Femur (tissue), 1 donor: ENCODE results near the gene BEST1.

Experiments
- DNase-seq: peaks from one replicate; pipeline ENCODE4 v3.0.0-alpha.2; 2017

The BEST1 gene

DNA sequence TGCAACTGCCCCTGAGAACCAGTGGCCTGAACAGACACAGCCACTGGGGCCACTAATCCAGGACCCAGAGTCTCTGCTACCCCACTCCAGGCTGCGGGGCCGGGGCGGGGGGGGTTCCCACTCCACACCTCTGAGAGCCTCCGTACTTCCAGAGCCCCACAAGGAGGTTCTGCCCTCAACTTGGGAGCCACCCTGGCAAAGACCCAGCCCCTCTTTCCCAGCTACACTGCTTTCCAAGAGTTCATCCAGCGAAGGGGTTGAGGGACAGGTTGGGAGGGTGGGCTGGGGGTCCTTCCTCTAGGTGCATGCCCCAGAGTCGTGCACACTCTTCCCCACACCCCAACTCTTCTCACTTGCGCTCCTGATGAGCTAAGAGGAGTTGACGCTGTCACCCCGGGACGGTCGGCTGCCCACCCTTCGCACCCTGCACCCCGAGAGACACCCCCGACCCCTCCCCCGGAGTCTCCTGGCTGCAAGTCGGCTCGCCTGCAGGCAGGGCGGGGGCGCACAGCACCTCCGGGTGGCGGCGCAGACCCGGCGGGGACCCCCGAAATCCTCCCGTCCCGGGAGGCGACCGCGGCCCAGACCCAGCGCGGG lies 33.3 kb upstream of the BEST1 start:
- peak; percentile 62 for DNase-seq

GRCh38 chr11:61917334-61918109 lies 32.6 kb upstream of the BEST1 start, which contains the start of gene RAB3IL1:
RAB3IL1 (minus strand) TSS chr11:61917566; CDS start chr11:61917367, 199 bp downstream.
- DNase-seq: peak; percentile 81

DNA sequence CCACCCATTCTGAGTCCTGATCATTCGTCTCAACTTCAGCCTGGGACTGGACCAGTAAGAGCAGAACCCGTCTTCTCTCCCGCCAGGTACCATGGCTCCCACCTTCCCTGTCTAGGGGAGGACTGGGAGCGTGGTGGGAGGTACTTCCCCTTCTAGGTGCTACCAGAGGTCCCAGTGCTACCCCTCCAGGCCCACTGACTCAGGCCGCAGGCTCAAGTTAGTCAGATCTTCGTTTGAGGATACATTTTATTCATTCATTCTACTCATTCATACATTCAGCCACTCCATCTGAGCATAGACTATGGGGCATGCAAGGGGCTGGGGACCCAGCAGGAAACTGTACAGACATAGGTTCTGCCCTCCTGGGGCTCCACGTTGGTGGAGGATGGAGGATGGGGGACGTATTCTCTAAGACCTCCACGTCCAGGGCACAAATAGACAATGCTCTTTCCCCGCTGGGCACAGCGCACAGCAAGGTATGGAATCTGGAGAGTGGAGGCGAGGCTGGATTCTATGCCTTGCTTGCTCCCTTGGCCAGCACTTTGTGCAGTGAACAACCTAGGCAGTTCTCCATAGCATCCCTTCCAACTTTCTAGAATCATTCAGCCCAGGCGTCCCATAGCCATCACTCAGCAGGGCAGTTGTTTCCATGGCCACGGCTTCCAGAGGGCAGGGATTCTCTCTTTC lies 31.8 kb upstream of the BEST1 start:
- peak; percentile 16 for DNase-seq

DNA sequence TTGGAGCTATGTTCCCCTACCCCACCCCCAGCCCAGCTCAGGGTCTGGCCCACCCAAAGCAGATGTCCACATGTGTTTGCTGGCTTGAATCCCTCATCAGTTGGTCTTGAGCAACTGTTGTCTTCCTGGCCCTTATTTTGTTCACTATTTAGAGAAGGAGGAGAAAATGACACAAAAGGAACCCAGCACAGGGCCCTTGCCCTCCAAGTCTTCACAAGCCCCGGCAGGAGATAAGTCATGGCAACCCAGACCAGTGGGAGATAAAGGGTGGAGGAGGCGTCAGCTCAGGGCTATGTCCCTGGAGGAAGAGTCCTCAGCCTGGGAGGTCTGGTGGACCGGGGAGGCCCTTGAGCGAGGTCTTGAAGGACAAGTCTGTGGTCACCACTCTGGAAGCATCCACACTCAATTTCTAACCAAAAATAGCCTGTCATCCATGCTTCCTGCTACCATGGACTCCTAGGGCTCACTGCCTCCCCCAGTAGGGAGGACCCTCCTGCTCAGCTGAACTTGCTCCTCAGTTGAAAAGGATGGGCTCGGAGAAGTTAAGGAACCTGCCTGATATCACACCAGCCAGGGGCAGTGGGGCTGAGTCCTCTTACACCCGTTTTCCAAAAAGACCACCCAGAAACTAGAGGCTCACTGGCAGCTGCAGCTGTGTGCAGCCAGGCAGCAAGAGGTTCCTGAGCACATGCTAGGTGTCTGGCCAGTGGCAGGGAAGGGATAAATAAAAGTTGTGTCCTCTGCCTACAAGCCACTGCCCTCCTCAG lies 31.0 kb upstream of the BEST1 start:
- peak; percentile 37 for DNase-seq

- DNase-seq: peak; percentile 35
Observed at GRCh38 chr11:61919705-61920631, 30.2 kb upstream of the BEST1 start.

DNA sequence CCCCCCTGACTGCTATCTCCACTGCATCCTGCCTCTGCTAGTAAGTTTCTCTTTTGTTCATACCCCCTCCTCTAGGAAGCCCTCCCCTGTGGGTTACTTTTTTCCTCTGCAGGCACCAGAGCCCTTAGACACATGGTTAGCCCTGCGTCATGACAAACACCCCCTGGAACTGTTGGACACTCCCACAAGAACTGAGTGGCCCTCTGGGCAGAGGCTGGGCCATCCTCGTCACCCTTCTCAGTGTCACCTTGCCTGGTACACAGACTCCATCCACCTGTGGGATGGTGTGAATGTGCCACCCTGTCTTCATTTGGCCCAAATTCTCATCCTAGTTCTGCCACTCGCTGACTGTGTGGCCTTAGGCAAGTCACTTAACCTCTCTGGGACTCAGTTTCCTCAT lies 28.7 kb upstream of the BEST1 start:
- DNase-seq: no peak

- DNase-seq: peak; percentile 94
Observed at GRCh38 chr11:61922539-61922938, 27.6 kb upstream of the BEST1 start.

GRCh38 chr11:61923166-61924063 lies 26.7 kb upstream of the BEST1 start:
- DNase-seq: peak; percentile 94

DNA sequence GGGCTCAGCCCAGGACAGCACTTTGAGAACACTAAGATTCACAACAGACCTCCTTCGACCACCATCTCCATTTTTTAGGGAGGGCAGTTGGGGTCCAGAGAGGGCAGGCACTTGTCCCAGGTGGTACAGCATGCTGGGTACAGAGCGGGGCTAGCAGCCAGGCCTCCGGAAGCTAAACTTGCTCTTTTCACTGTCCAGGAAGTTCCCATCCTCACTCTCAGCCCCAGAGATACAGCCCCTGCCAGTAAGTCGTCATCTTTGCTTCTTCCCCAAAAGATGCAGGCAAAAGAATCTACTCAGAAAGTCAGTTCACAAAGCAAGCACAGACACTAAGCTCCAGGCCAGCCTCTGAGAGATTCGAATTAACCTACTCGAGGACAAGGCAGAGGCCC lies 26.1 kb upstream of the BEST1 start:
- peak; percentile 67 for DNase-seq

GRCh38 chr11:61925736-61926135 lies 24.4 kb upstream of the BEST1 start:
- no peak for DNase-seq

- DNase-seq: no peak
Observed at GRCh38 chr11:61926235-61926634, 23.9 kb upstream of the BEST1 start.

DNA sequence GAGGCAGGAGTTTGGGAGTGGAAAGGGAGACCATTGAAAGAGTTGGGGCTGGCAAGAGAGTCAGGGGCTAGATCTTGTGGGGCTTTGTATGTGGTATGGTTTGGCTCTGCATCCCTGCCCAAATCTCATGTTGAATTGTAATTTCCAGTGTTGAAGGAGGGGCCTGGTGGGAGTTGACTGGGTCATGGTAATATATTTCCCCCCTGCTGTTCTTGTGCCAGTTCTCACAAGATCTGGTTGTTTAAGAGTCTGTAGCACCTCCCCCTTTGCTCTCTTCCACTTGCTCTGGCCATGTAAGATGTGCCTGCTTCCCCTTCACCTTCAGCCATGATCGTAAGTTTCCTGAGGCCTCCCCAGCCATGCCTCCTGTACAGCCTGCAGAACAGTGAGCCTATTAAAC lies 22.6 kb upstream of the BEST1 start:
- no peak for DNase-seq

GRCh38 chr11:61928606-61929005 lies 21.5 kb upstream of the BEST1 start:
- no peak for DNase-seq

DNA sequence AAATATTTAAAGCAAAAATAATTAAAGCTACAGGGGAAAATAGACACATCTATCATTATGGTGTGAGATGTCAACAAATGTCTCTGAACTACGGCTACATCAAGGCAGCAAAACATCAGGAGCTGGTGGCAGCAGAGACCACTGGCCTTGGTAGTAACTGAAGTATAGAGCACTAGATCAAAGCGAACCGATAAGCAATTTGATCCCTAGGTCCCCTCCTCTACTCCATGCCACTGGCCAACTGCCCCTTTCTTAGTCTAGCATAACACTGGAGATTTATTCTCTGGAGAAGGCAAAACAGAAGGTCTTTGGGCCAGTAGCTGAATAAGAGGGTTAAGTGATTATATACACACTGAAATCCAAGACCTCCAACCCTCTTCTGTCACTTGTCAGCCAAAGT lies 19.2 kb upstream of the BEST1 start:
- no peak for DNase-seq

DNA sequence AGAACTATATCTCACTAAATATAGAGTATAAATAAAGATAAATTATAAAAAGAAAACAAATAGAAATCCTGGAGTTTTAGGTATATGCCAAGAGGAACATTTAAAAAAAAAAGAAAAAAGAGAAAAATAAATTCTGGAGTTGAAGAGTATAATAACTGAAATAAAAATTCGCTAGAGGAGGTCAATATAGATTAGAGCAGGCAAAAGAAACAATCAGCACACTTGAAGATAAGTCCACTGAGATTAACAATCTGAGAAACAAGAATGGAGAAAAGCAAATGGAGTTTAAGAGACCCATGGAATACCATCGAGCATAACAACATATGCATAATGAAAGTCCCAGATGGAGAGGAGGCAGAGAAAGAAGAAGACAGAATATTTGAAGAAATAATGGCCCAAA lies 14.3 kb upstream of the BEST1 start:
- no peak for DNase-seq

- no peak for DNase-seq
Observed at GRCh38 chr11:61940466-61940865, 9.7 kb upstream of the BEST1 start.

DNA sequence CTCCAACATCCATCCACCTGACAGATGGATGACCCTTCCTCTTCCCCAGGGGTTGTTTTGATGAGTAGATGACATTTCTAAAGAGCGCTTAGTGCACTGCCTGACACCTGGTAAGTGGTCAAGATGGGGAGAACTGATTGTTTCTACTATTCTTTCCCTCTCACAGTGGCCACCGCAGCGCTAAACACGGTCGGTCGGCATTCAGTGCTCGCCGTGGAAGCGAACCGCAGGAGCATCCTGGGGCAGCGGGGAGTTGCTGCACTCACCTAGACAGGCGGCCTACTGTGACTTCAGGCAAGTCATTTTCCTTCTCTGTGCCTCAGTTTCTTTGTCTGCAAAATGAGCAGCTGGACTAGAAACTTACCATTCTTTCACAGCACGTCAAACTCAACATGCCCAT lies 5.0 kb upstream of the BEST1 start:
- no peak for DNase-seq

- DNase-seq: no peak
Observed at GRCh38 chr11:61946894-61947293, 3.3 kb upstream of the BEST1 start.

- DNase-seq: peak; percentile 95
Observed at GRCh38 chr11:61947486-61948210, 2.5 kb upstream of the BEST1 start.

DNA sequence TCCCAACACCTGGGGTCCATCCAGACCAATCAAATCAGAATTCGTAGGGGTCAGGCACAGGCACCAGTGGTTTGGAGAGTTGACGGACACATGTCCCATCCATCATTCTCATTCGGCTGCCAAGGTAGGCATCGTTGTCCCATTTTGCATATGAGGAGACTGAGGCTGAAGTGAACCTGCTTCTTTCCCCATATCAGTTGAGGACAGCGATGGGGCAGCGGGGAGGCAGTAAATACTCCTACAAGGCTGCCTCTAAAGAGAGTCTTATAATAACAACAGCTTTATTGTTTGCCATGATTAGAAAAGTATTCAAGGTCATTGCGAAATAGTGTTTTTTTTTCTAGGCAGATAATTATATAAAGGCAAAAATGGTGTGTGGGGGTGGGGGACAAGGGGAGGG lies 1.6 kb upstream of the BEST1 start:
- no peak for DNase-seq
